H1 (cell line): ENCODE data around the gene PLEKHG5.

Experiments used
- BRCA1 ChIP-seq: IDR thresholded peaks from 2 replicates; pipeline ENCODE4 v1.6.1; 2012; ENCODE audit warnings: low read depth, low read length, improper control_type of control experiment
- CEBPB ChIP-seq: IDR thresholded peaks from 2 replicates; pipeline ENCODE4 v1.6.1; 2012; ENCODE audit warnings: low read depth, low read length
- CREB1 ChIP-seq: IDR thresholded peaks from 2 replicates; pipeline ENCODE4 v1.6.1; 2012; ENCODE audit warnings: inconsistent platforms
- POLR2A ChIP-seq, 2 experiments: IDR thresholded peaks; 1 replicate in 1 of 2; 2 replicates in 1 of 2; pipeline ENCODE4 v1.6.1; 2011; ENCODE audit warnings: low read depth in 2 of 2, low read length in 2 of 2, mild to moderate bottlenecking in 2 of 2; ENCODE audit errors: control extremely low read depth in 1 of 2
- RBBP5 ChIP-seq: IDR thresholded peaks from 2 replicates; pipeline ENCODE4 v1.7.1; 2012; ENCODE audit warnings: low read depth, mild to moderate bottlenecking, inconsistent platforms, low read length, moderate library complexity, borderline replicate concordance
- SIRT6 ChIP-seq: IDR thresholded peaks from one replicate; pipeline ENCODE4 v1.7.1; 2012; ENCODE audit warnings: low read length, inconsistent platforms
- YY1 ChIP-seq: IDR thresholded peaks from 2 replicates; pipeline ENCODE4 v1.6.1; 2011; ENCODE audit warnings: low read depth, mild to moderate bottlenecking, low read length
- TF ChIP-seq, protein P1 (sequence below), 3 experiments: IDR thresholded peaks; 1 replicate in 2 of 3; 2 replicates in 1 of 3; pipeline versions ENCODE4 v1.5.1 to v1.6.1; 2011; ENCODE audit warnings: low read length in 3 of 3, mild to moderate bottlenecking in 3 of 3, inconsistent platforms in 2 of 3, low read depth in 1 of 3, moderate library complexity in 1 of 3; ENCODE audit not compliant: insufficient read depth in 1 of 3; ENCODE audit errors: control extremely low read depth in 1 of 3

DNA sequence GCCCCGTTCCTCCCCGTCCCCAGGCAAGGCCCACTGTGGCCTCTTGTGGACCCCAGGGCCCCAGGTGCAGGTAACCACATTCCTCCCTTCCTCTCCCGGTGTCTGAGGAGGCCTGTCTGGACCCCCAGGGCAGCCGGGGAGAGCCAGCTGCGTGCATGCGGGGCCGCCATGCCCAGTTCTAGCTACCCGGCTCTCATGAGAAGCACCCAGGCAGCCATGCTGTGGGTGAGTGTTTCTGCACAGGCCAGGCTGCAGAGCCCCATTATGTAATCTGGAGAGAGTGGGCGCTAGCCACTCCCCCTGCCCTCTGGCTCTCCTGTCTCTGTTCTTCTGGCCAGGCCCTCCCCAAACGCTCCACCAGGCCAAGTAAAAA, 18.4 kb upstream of the PLEKHG5 start:
- TF ChIP-seq YY1 (no peak), BRCA1 (no peak), CEBPB (no peak), POLR2A (IDR thresholded peaks at IDR 0.05; ENCODE audit: control extremely low read depth in 1 of 2, low read depth in 2 of 2, low read length in 2 of 2) (no peak), CREB1 (no peak), RBBP5 (no peak), SIRT6 (no peak)
- TF ChIP-seq, protein P1, sequence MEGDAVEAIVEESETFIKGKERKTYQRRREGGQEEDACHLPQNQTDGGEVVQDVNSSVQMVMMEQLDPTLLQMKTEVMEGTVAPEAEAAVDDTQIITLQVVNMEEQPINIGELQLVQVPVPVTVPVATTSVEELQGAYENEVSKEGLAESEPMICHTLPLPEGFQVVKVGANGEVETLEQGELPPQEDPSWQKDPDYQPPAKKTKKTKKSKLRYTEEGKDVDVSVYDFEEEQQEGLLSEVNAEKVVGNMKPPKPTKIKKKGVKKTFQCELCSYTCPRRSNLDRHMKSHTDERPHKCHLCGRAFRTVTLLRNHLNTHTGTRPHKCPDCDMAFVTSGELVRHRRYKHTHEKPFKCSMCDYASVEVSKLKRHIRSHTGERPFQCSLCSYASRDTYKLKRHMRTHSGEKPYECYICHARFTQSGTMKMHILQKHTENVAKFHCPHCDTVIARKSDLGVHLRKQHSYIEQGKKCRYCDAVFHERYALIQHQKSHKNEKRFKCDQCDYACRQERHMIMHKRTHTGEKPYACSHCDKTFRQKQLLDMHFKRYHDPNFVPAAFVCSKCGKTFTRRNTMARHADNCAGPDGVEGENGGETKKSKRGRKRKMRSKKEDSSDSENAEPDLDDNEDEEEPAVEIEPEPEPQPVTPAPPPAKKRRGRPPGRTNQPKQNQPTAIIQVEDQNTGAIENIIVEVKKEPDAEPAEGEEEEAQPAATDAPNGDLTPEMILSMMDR (IDR thresholded peaks at IDR 0.05; ENCODE audit: control extremely low read depth in 1 of 3, insufficient read depth in 1 of 3, low read depth in 1 of 3, low read length in 3 of 3), result no peak
